Measurements from ENCODE around the gene MCTP2. TPM values are rescaled to one million over a fixed set of nuclear protein-coding genes. Genes with fewer than 3 reads are reported as not detected.

Gene MCTP2
- total RNA-seq, 1 experiment from 2014 or later = 7.4 TPM

DNA sequence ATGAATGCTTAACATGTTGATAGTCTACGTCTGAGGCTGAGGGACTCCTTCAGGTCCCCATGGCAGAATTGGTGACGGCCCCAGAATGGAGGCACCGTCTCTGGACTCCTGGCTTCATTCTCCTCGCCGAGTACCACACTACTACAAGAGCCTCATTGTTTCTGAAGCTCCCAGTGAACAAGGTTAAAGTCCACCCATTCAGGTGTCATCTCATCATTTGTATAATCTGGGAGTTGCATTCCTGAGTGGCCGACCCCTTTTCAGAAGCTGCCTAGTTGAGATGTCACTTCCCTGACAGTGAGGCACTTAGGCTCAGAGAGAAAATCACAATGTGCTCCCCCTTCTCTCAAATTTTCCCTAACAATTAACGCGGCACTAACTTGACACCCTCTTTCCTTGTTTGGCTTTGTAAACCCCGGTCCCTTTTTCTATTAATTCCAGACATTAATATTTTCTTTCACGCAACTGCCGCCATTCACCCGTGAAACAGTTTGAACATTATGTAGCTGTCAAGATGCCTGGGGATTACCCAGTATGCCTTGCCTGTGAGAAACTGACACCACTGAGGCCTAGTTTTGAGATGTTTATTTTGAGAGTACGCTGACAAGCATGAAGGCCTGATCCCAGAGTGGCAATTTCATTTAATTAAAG is 105.6 kb downstream of the MCTP2 start (continued):
- TF ChIP-seq, protein P1, sequence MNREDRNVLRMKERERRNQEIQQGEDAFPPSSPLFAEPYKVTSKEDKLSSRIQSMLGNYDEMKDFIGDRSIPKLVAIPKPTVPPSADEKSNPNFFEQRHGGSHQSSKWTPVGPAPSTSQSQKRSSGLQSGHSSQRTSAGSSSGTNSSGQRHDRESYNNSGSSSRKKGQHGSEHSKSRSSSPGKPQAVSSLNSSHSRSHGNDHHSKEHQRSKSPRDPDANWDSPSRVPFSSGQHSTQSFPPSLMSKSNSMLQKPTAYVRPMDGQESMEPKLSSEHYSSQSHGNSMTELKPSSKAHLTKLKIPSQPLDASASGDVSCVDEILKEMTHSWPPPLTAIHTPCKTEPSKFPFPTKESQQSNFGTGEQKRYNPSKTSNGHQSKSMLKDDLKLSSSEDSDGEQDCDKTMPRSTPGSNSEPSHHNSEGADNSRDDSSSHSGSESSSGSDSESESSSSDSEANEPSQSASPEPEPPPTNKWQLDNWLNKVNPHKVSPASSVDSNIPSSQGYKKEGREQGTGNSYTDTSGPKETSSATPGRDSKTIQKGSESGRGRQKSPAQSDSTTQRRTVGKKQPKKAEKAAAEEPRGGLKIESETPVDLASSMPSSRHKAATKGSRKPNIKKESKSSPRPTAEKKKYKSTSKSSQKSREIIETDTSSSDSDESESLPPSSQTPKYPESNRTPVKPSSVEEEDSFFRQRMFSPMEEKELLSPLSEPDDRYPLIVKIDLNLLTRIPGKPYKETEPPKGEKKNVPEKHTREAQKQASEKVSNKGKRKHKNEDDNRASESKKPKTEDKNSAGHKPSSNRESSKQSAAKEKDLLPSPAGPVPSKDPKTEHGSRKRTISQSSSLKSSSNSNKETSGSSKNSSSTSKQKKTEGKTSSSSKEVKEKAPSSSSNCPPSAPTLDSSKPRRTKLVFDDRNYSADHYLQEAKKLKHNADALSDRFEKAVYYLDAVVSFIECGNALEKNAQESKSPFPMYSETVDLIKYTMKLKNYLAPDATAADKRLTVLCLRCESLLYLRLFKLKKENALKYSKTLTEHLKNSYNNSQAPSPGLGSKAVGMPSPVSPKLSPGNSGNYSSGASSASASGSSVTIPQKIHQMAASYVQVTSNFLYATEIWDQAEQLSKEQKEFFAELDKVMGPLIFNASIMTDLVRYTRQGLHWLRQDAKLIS (CRISPR knock-in tag; IDR thresholded peaks at IDR 0.05; ENCODE audit: borderline replicate concordance) = no peak
- no peak for TF ChIP-seq RELA (CRISPR knock-in tag; IDR thresholded peaks at IDR 0.05; ENCODE audit: borderline replicate concordance)
- TF ChIP-seq KAT7 (CRISPR knock-in tag; IDR thresholded peaks at IDR 0.05; ENCODE audit: borderline replicate concordance) = no peak
- TF ChIP-seq ATF1 (CRISPR knock-in tag; IDR thresholded peaks at IDR 0.05) = no peak
- TF ChIP-seq PRRX2 (CRISPR knock-in tag; IDR thresholded peaks at IDR 0.05) = no peak
- no peak for TF ChIP-seq FOXP1 (CRISPR knock-in tag; IDR thresholded peaks at IDR 0.05; ENCODE audit: borderline replicate concordance)

DNA sequence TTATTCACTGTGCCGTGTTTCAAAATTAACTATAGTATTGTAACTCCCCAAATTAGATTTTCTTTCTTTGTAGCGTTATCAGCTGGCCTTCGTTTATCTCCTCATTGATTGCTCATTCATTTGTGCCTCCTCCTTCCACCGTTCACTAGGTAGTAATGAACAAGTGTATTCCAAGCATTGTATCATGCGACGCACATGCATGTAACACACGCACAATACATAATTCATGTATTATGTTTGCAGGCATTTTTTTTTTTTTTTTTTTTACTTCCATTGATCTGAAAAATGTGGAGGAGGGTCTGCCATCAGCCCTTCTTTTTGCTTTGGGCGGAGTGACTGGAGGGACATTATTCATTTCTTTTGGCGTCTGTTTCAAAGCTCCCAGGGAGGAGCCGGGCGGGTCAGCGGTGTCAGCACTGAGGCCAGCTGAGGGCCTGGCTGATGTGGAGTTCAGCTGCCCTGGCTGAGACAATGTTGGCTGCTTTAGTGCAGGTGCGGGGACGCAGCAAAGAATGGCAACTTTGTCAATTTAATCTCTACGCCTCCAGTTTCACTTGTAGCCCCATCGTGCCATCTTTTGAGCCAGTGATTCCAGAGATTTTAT is 107.0 kb downstream of the MCTP2 start:
- H3K27ac Mint-ChIP-seq = no peak overlapping the region
- H3K4me1 Mint-ChIP-seq = peaks cover 16% of the 10 kb centered on the region
- no peaks in the 10 kb centered on the region for H3K9me3 Mint-ChIP-seq
- no peak for DNase-seq (ENCODE audit: low spot score)
- POLR2A ChIA-PET = no interaction called here
- H3K36me3 Mint-ChIP-seq = no peaks in the 10 kb centered on the region
- ATAC-seq = no peak
- CTCF ChIA-PET = interaction anchor here (0.7 kb wide), 1 partner anchor 14 kb away, joined by 3 read pairs; no protein-coding TSS in a partner anchor
- no peak overlapping the region for H3K4me3 Mint-ChIP-seq
- H3K27me3 Mint-ChIP-seq (ENCODE audit: low read depth) = no peaks in the 10 kb centered on the region
- TF ChIP-seq, protein P2, sequence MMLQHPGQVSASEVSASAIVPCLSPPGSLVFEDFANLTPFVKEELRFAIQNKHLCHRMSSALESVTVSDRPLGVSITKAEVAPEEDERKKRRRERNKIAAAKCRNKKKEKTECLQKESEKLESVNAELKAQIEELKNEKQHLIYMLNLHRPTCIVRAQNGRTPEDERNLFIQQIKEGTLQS (CRISPR knock-in tag; conservative IDR thresholded peaks at IDR 0.05) = no peak
- TF ChIP-seq IRF2 (CRISPR knock-in tag; IDR thresholded peaks at IDR 0.05; ENCODE audit: borderline replicate concordance, low read depth) (no peak), CREM (CRISPR knock-in tag; IDR thresholded peaks at IDR 0.05) (no peak), ESRRA (CRISPR knock-in tag; IDR thresholded peaks at IDR 0.05; ENCODE audit: borderline replicate concordance) (no peak), ELF4 (CRISPR knock-in tag; IDR thresholded peaks at IDR 0.05; ENCODE audit: low read depth) (no peak), ZNF219 (CRISPR knock-in tag; IDR thresholded peaks at IDR 0.05; ENCODE audit: borderline replicate concordance) (no peak), ZNF232 (CRISPR knock-in tag; IDR thresholded peaks at IDR 0.05) (no peak), TEAD1 (CRISPR knock-in tag; IDR thresholded peaks at IDR 0.05) (no peak), NR2C2 (CRISPR knock-in tag; IDR thresholded peaks at IDR 0.05) (no peak), RORB (CRISPR knock-in tag; IDR thresholded peaks at IDR 0.05) (no peak), SMAD3 (CRISPR knock-in tag; IDR thresholded peaks at IDR 0.05; ENCODE audit: borderline replicate concordance) (no peak), OVOL2 (CRISPR knock-in tag; IDR thresholded peaks at IDR 0.05; ENCODE audit: borderline replicate concordance) (no peak), CREB1 (CRISPR knock-in tag; IDR thresholded peaks at IDR 0.05) (no peak), CBFB (CRISPR knock-in tag; IDR thresholded peaks at IDR 0.05; ENCODE audit: low read depth) (no peak)
- TF ChIP-seq, protein P3, sequence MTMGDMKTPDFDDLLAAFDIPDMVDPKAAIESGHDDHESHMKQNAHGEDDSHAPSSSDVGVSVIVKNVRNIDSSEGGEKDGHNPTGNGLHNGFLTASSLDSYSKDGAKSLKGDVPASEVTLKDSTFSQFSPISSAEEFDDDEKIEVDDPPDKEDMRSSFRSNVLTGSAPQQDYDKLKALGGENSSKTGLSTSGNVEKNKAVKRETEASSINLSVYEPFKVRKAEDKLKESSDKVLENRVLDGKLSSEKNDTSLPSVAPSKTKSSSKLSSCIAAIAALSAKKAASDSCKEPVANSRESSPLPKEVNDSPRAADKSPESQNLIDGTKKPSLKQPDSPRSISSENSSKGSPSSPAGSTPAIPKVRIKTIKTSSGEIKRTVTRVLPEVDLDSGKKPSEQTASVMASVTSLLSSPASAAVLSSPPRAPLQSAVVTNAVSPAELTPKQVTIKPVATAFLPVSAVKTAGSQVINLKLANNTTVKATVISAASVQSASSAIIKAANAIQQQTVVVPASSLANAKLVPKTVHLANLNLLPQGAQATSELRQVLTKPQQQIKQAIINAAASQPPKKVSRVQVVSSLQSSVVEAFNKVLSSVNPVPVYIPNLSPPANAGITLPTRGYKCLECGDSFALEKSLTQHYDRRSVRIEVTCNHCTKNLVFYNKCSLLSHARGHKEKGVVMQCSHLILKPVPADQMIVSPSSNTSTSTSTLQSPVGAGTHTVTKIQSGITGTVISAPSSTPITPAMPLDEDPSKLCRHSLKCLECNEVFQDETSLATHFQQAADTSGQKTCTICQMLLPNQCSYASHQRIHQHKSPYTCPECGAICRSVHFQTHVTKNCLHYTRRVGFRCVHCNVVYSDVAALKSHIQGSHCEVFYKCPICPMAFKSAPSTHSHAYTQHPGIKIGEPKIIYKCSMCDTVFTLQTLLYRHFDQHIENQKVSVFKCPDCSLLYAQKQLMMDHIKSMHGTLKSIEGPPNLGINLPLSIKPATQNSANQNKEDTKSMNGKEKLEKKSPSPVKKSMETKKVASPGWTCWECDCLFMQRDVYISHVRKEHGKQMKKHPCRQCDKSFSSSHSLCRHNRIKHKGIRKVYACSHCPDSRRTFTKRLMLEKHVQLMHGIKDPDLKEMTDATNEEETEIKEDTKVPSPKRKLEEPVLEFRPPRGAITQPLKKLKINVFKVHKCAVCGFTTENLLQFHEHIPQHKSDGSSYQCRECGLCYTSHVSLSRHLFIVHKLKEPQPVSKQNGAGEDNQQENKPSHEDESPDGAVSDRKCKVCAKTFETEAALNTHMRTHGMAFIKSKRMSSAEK (CRISPR knock-in tag; IDR thresholded peaks at IDR 0.05; ENCODE audit: borderline replicate concordance) = no peak
- TF ChIP-seq, protein P4, sequence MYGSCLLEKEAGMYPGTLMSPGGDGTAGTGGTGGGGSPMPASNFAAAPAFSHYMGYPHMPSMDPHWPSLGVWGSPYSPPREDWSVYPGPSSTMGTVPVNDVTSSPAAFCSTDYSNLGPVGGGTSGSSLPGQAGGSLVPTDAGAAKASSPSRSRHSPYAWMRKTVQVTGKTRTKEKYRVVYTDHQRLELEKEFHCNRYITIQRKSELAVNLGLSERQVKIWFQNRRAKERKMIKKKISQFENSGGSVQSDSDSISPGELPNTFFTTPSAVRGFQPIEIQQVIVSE (CRISPR knock-in tag; IDR thresholded peaks at IDR 0.05; ENCODE audit: borderline replicate concordance) = no peak
- TF ChIP-seq, protein P5, sequence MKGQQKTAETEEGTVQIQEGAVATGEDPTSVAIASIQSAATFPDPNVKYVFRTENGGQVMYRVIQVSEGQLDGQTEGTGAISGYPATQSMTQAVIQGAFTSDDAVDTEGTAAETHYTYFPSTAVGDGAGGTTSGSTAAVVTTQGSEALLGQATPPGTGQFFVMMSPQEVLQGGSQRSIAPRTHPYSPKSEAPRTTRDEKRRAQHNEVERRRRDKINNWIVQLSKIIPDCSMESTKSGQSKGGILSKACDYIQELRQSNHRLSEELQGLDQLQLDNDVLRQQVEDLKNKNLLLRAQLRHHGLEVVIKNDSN (CRISPR knock-in tag; IDR thresholded peaks at IDR 0.05) = no peak
- TF ChIP-seq, protein P6, sequence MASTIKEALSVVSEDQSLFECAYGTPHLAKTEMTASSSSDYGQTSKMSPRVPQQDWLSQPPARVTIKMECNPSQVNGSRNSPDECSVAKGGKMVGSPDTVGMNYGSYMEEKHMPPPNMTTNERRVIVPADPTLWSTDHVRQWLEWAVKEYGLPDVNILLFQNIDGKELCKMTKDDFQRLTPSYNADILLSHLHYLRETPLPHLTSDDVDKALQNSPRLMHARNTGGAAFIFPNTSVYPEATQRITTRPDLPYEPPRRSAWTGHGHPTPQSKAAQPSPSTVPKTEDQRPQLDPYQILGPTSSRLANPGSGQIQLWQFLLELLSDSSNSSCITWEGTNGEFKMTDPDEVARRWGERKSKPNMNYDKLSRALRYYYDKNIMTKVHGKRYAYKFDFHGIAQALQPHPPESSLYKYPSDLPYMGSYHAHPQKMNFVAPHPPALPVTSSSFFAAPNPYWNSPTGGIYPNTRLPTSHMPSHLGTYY (CRISPR knock-in tag; IDR thresholded peaks at IDR 0.05) = no peak

All from WTC11 (cell line).